Esophagus muscularis mucosa (tissue), 4 donors: ENCODE data around the gene DSCAML1. TPM values are rescaled to one million over a fixed set of nuclear protein-coding genes. Genes with fewer than 3 reads are reported as not detected.

ENCODE experiments used
- DNase-seq: peaks from one replicate; pipeline ENCODE4 v3.0.0-alpha.2; 2017; ENCODE audit errors: extremely low spot score
- H3K27ac ChIP-seq, 4 donors: fragments of 200-600 bp; sonication (generic); replicated peaks in 1 of 4; 1 replicate in 3 of 4; 2 replicates in 1 of 4; pipeline ENCODE4 v1.5.1; 2016 to 2019; ENCODE audit warnings: mild to moderate bottlenecking in 1 of 4
- H3K27me3 ChIP-seq, 4 donors: fragments of 200-600 bp; sonication (generic); one replicate each; pipeline versions ENCODE4 v1.5.1 to v1.6.0; 2016 to 2019
- H3K36me3 ChIP-seq, 4 donors: fragments of 200-600 bp; sonication (generic); one replicate each; pipeline ENCODE4 v1.5.1; 2016 to 2019
- H3K4me1 ChIP-seq, 4 donors: fragments of 200-600 bp; sonication (generic); one replicate each; pipeline ENCODE4 v1.5.1; 2016 to 2019
- H3K4me3 ChIP-seq, 4 donors: fragments of 200-600 bp; sonication (generic); 1 replicate in 2 of 4; 2 replicates in 2 of 4; pipeline ENCODE4 v1.5.1; 2016 to 2019; ENCODE audit warnings: mild to moderate bottlenecking in 4 of 4, moderate library complexity in 1 of 4
- H3K9me3 ChIP-seq, 4 donors: fragments of 200-600 bp; sonication (generic); 1 replicate in 3 of 4; 2 replicates in 1 of 4; pipeline ENCODE4 v1.5.1; 2016 to 2019
- CTCF ChIP-seq, 3 experiments: fragments of 200-600 bp in 2 of 3; fragments of 450-650 bp in 1 of 3; sonication (generic) in 2 of 3; IDR thresholded peaks; one replicate each; pipeline ENCODE4 v1.5.1; 2017 to 2019; ENCODE audit warnings: antibody characterized with exemption in 3 of 3, mild to moderate bottlenecking in 2 of 3, moderate library complexity in 1 of 3
- EP300 ChIP-seq: sonication (generic); formaldehyde crosslinking; IDR thresholded peaks from one replicate; pipeline ENCODE4 v1.6.1; 2017; ENCODE audit warnings: antibody characterized with exemption
- POLR2A ChIP-seq: fragments of 450-650 bp; IDR thresholded peaks from one replicate; pipeline ENCODE4 v1.6.1; 2017; ENCODE audit warnings: antibody characterized with exemption, moderate library complexity, mild to moderate bottlenecking, low read depth
- POLR2AphosphoS5 ChIP-seq, 2 donors: sonication (generic); formaldehyde crosslinking; IDR thresholded peaks; one replicate each; pipeline ENCODE4 v1.6.1; 2017; ENCODE audit warnings: antibody characterized with exemption in 2 of 2
- WGBS: methylation state at CpG from one replicate; pipeline ENCODE4 v1.1.5; 2018; 5-methylcytosine and 5-hydroxymethylcytosine counted together
- intact Hi-C: fragments of 100-400 bp; cut with DNase I; formaldehyde crosslinking; loops from one replicate; pipeline ENCODE4 v1.15.1; 2023
- total RNA-seq, 4 donors: library from RNA; depleted of rRNA; stranded (reverse); fragments of >200 nt; gene quantifications; one replicate each; pipeline versions ENCODE4 v1.1.0 to v1.2.1, GENCODE V29; 2016

DSCAML1 gene
- total RNA-seq, 4 donors from 2014 or later = 0.50 to 5.8 (median 1.2) TPM

GRCh38 chr11:117604336-117604995, 192.6 kb downstream of the DSCAML1 start:
- TF ChIP-seq EP300 = no peak
- TF ChIP-seq CTCF (IDR thresholded peaks at IDR 0.05) = no peak
- no peak for TF ChIP-seq POLR2AphosphoS5 (IDR thresholded peaks at IDR 0.05)
- TF ChIP-seq POLR2A = no peak
- intact Hi-C loops = no loop called here
- H3K4me1 ChIP-seq = peaks cover 0 to 6% (median 0%) of the 10 kb centered on the region in 4 donors
- no peak for DNase-seq
- H3K27me3 ChIP-seq = peaks cover 0 to 28% (median 0%) of the 10 kb centered on the region in 4 donors
- H3K9me3 ChIP-seq = no peaks in the 10 kb centered on the region
- H3K27ac ChIP-seq = no peak overlapping the region
- WGBS = 45% methylated on average over 12 of the region's 14 CpGs
- H3K36me3 ChIP-seq = no peaks in the 10 kb centered on the region
- no peak overlapping the region for H3K4me3 ChIP-seq

GRCh38 chr11:117603932-117604331, 193.1 kb downstream of the DSCAML1 start:
- WGBS = 63% methylated on average over 5 of the region's 5 CpGs
- Histone ChIP-seq H3K9me3 (no peaks in the 10 kb centered on the region), H3K27me3 (peaks cover 0 to 33% (median 0%) of the 10 kb centered on the region in 4 donors), H3K4me3 (no peak overlapping the region), H3K27ac (no peak overlapping the region), H3K36me3 (no peaks in the 10 kb centered on the region), H3K4me1 (peaks cover 0 to 6% (median 0%) of the 10 kb centered on the region in 4 donors)
- DNase-seq = no peak
- intact Hi-C loops = no loop called here
- TF ChIP-seq EP300 (no peak), CTCF (IDR thresholded peaks at IDR 0.05) (no peak), POLR2A (no peak), POLR2AphosphoS5 (IDR thresholded peaks at IDR 0.05) (no peak)

- Histone ChIP-seq H3K4me3 (no peak overlapping the region), H3K27ac (no peak overlapping the region), H3K9me3 (no peaks in the 10 kb centered on the region), H3K4me1 (peaks cover 0 to 6% (median 0%) of the 10 kb centered on the region in 4 donors), H3K27me3 (peaks cover 0 to 42% (median 0%) of the 10 kb centered on the region in 4 donors), H3K36me3 (no peaks in the 10 kb centered on the region)
- WGBS = 82% methylated on average over 9 of the region's 9 CpGs
- intact Hi-C loops = no loop called here
- DNase-seq = no peak
- no peak for TF ChIP-seq EP300
- TF ChIP-seq POLR2A = no peak
- no peak for TF ChIP-seq POLR2AphosphoS5 (IDR thresholded peaks at IDR 0.05)
- no peak for TF ChIP-seq CTCF (IDR thresholded peaks at IDR 0.05)
Observed at GRCh38 chr11:117601006-117601708, 195.9 kb downstream of the DSCAML1 start.

- Histone ChIP-seq H3K4me3 (no peak overlapping the region), H3K27me3 (peaks cover 0 to 35% (median 0%) of the 10 kb centered on the region in 4 donors)
- intact Hi-C loops = no loop called here
Observed at GRCh38 chr11:117600234-117600783, 196.7 kb downstream of the DSCAML1 start.

More at GRCh38 chr11:117600234-117600783, 196.7 kb downstream of the DSCAML1 start:
- Histone ChIP-seq H3K9me3 (no peaks in the 10 kb centered on the region), H3K4me1 (peaks cover 0 to 6% (median 0%) of the 10 kb centered on the region in 4 donors), H3K36me3 (no peaks in the 10 kb centered on the region), H3K27ac (no peak overlapping the region)
- TF ChIP-seq CTCF (IDR thresholded peaks at IDR 0.05) (no peak), EP300 (no peak), POLR2AphosphoS5 (IDR thresholded peaks at IDR 0.05) (no peak), POLR2A (no peak)
- DNase-seq = no peak
- WGBS = 38% methylated on average over 5 of the region's 10 CpGs
